LNCaP clone FGC (cell line): ENCODE results near the gene FNDC3A.

ENCODE experiments used
- DNase-seq: peaks from one replicate; pipeline ENCODE4 v3.0.0-alpha.2; 2011; ENCODE audit warnings: low read depth
- H3K4me3 ChIP-seq: 2 replicates; pipeline ENCODE4 v1.5.1; 2011; ENCODE audit warnings: mild to moderate bottlenecking, low read depth, low read length, control low read depth
- TF ChIP-seq, protein P1 (sequence below): IDR thresholded peaks from 2 replicates; pipeline ENCODE4 v1.5.1; 2012; ENCODE audit warnings: mild to moderate bottlenecking; ENCODE audit not compliant: control insufficient read depth, insufficient read depth; ENCODE audit errors: extremely low read depth

Gene FNDC3A

DNA sequence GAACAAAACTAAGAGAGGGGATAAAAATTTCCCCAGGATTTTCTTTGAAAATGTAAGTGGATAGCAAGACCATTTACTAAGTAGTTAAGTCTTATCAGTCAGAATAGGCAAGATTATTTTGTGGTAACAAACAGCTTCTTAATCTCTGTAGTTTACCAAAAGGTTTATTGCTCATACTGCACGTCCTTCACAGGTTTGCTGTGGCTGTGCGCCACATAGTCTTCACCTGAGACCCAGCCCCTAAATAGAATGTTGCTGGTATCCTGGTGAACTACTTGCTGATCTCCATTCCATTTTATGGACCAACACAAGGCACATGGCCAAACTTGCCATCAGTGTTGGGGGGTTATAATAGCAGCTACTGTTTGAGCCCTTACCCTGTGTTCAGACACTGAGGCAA, 44.6 kb downstream of the FNDC3A start:
- TF ChIP-seq, protein P1, sequence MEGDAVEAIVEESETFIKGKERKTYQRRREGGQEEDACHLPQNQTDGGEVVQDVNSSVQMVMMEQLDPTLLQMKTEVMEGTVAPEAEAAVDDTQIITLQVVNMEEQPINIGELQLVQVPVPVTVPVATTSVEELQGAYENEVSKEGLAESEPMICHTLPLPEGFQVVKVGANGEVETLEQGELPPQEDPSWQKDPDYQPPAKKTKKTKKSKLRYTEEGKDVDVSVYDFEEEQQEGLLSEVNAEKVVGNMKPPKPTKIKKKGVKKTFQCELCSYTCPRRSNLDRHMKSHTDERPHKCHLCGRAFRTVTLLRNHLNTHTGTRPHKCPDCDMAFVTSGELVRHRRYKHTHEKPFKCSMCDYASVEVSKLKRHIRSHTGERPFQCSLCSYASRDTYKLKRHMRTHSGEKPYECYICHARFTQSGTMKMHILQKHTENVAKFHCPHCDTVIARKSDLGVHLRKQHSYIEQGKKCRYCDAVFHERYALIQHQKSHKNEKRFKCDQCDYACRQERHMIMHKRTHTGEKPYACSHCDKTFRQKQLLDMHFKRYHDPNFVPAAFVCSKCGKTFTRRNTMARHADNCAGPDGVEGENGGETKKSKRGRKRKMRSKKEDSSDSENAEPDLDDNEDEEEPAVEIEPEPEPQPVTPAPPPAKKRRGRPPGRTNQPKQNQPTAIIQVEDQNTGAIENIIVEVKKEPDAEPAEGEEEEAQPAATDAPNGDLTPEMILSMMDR: no peak

DNA sequence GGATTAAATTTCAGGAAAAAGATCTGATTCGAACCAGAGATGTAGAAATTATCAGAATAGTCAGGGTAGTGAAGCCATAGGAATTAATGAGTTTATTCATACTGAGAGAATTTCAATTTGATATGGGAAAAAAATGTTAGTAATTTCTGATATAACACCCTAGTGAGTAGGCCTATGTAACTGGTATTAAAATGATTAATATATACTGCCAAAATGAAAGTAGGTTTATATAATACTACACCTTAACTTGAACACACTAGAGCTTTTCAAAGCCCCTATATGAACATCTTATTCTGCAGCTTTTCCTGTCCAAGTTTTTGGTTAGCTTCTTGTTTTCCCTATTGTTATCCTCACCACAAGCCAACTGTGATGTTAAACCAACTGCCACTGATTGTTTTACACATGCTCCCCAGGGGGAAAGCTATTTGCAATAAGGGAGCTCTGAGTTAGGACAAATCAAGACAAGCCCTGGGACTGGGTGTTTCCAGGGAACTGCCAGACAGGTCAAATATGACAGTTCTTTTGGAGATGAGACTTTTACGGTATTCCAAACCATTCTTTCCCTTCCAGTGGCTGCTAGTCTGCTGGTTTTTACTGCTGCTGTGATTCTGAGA, 45.3 kb downstream of the FNDC3A start:
- DNase-seq: no peak
- H3K4me3 ChIP-seq: no peak overlapping the region
- TF ChIP-seq, protein P1: no peak

More for the DNA sequence above, 44.6 kb downstream of the FNDC3A start:
- no peak overlapping the region for H3K4me3 ChIP-seq
- no peak for DNase-seq

GRCh38 chr13:49021953-49022352, 46.2 kb downstream of the FNDC3A start:
- no peak for DNase-seq
- no peak overlapping the region for H3K4me3 ChIP-seq
- TF ChIP-seq, protein P1: no peak

DNA sequence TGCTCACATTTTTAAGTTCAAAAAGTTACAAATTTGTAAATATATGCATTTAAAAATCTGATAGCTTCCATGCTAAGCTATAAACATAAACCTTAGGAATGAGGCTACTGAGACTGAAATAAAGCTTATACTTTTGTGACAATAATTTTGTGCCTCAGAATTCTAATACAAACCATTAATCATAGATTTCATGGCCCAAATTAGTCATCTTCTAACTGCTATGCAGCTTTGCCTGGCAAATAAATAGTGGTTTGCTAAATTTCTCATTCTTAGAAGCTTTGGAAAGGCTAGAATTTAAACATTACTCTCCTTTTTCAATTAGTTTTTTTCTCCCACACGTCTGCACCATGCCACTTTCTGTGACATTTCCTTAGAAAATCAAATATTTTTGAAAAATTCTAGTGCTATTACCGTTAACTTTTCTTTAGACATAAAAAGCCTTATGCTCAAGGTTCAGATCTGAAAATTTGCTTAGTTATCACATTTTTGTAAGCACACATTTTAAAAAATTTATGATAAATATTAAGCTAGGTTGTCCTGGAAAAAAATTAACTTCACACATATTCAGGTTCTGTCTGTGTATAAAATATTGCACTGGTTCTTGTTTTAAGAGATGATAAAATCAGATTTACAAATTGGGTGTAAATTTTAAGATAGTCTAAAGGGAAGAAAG, 46.9 kb downstream of the FNDC3A start:
- no peak overlapping the region for H3K4me3 ChIP-seq
- no peak for DNase-seq
- TF ChIP-seq, protein P1: no peak

GRCh38 chr13:49023431-49023830, 47.7 kb downstream of the FNDC3A start:
- TF ChIP-seq, protein P1: no peak
- DNase-seq: no peak
- no peak overlapping the region for H3K4me3 ChIP-seq

DNA sequence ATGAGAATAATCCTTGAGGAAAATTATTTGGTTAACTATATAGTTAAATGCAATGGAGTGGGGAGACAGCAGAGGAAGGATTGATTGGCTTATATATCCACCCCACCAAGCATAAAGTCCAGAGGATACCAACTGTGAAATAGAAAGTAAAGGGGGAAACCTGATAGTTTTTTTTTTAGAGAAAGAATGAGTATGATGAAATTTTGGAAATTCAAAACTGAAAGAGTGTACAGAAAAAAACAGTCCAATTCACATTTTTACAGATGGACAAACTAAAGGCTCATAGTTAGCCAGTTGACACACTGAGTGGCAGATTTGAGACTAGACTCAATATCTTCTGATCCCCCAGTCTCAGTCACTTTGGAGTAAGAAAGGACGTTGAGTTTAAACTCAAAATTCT, 51.1 kb downstream of the FNDC3A start:
- TF ChIP-seq, protein P1: no peak
- no peak overlapping the region for H3K4me3 ChIP-seq
- DNase-seq: no peak

DNA sequence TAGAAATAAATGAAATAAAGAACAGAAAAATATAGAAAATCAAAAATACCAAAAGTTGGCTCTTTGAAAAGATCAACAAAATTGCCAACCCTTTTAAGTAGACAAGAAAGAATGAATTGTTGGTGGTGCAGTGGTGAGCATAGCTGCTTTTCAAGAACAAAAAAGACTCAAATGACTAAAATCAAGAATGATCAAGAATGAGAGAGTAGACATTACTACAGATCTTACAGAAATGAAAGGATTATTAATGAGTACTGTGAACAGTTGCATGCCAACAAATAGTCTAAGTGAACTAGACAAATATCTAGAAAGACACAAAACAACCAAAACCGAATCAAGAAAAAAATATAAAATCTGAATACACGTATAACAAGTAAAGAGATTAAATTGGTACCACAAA, 53.9 kb downstream of the FNDC3A start:
- no peak overlapping the region for H3K4me3 ChIP-seq
- no peak for DNase-seq
- TF ChIP-seq, protein P1: no peak
